Thoracic aorta (tissue), 2 donors: ENCODE results near the gene COL6A5. TPM values are rescaled to one million over a fixed set of nuclear protein-coding genes. Genes with fewer than 3 reads are reported as not detected.
"Not testable (repeated sequence)": the region's sequence is repeated elsewhere in the genome, so short reads cannot be mapped to it uniquely, and the experiment has no call there.

ENCODE experiments used
- ATAC-seq: fragments of 150-250 bp; one replicate; pipeline ENCODE4 v1.8.0; 2017; ENCODE audit warnings: low read depth; ENCODE audit not compliant: insufficient number of reproducible peaks, low FRiP score
- DNase-seq: peaks from one replicate; pipeline ENCODE4 v3.0.0-alpha.2; 2020; ENCODE audit warnings: low spot score
- H3K27ac ChIP-seq, 2 donors: fragments of 200-600 bp; sonication (generic); 1 replicate in 1 of 2; 2 replicates in 1 of 2; pipeline ENCODE4 v1.5.1; 2016; ENCODE audit warnings: mild to moderate bottlenecking in 2 of 2, moderate library complexity in 2 of 2
- H3K27me3 ChIP-seq: fragments of 200-600 bp; sonication (generic); replicated peaks from 2 replicates; pipeline ENCODE4 v1.6.0; 2016; ENCODE audit warnings: mild to moderate bottlenecking; ENCODE audit not compliant: insufficient read depth
- H3K36me3 ChIP-seq: fragments of 200-600 bp; sonication (generic); one replicate; pipeline ENCODE4 v1.5.1; 2016
- H3K4me1 ChIP-seq, 2 donors: fragments of 200-600 bp; sonication (generic); 1 replicate in 1 of 2; 2 replicates in 1 of 2; pipeline versions ENCODE4 v1.5.1 to v1.6.0; 2016; ENCODE audit warnings: low read depth in 2 of 2, mild to moderate bottlenecking in 1 of 2; ENCODE audit not compliant: control insufficient read depth in 1 of 2
- H3K4me3 ChIP-seq: fragments of 200-600 bp; sonication (generic); 2 replicates; pipeline ENCODE4 v1.5.1; 2016; ENCODE audit warnings: mild to moderate bottlenecking
- H3K9me3 ChIP-seq: fragments of 200-600 bp; sonication (generic); 2 replicates; pipeline ENCODE4 v1.5.1; 2016
- total RNA-seq, 2 donors: library from RNA; depleted of rRNA; stranded (reverse); fragments of >200 nt; gene quantifications; one replicate each; pipeline versions ENCODE4 v1.1.0 to v1.2.3, GENCODE V29; 2016
- TF ChIP-seq, protein P1 (sequence below): fragments of 200-600 bp; sonication (generic); IDR thresholded peaks from one replicate; pipeline ENCODE4 v1.5.1; 2019; ENCODE audit warnings: antibody characterized with exemption

COL6A5 gene
- total RNA-seq, 2 donors from 2014 or later: not detected

DNA sequence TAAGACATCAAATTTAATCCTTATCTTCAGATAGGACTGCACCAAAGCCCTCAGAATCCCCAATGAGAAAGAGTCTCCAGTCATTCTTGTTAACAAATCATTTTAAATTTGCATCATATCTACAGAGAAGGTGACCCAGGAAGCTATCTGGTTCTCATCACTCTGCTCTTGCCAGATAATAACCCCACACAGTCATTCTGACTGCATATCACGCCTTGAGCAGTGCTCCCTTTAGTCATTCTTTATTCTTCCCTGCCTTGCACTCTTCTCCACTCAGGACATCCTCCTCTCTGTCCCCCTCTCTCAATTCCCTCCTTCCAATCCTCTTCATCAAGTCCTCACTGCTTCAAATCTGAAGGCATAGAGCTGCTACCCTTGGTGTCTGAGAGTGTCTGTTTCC is 87.8 kb downstream of the COL6A5 start:
- DNase-seq (no peak), ATAC-seq (no peak)
- H3K4me3 ChIP-seq: no peak overlapping the region
- H3K27me3 ChIP-seq: no peaks in the 10 kb centered on the region
- H3K27ac ChIP-seq: no peak overlapping the region
- H3K36me3 ChIP-seq: no peaks in the 10 kb centered on the region
- TF ChIP-seq, protein P1, sequence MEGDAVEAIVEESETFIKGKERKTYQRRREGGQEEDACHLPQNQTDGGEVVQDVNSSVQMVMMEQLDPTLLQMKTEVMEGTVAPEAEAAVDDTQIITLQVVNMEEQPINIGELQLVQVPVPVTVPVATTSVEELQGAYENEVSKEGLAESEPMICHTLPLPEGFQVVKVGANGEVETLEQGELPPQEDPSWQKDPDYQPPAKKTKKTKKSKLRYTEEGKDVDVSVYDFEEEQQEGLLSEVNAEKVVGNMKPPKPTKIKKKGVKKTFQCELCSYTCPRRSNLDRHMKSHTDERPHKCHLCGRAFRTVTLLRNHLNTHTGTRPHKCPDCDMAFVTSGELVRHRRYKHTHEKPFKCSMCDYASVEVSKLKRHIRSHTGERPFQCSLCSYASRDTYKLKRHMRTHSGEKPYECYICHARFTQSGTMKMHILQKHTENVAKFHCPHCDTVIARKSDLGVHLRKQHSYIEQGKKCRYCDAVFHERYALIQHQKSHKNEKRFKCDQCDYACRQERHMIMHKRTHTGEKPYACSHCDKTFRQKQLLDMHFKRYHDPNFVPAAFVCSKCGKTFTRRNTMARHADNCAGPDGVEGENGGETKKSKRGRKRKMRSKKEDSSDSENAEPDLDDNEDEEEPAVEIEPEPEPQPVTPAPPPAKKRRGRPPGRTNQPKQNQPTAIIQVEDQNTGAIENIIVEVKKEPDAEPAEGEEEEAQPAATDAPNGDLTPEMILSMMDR: no peak
- no peaks in the 10 kb centered on the region for H3K9me3 ChIP-seq
- H3K4me1 ChIP-seq: no peaks in the 10 kb centered on the region

DNA sequence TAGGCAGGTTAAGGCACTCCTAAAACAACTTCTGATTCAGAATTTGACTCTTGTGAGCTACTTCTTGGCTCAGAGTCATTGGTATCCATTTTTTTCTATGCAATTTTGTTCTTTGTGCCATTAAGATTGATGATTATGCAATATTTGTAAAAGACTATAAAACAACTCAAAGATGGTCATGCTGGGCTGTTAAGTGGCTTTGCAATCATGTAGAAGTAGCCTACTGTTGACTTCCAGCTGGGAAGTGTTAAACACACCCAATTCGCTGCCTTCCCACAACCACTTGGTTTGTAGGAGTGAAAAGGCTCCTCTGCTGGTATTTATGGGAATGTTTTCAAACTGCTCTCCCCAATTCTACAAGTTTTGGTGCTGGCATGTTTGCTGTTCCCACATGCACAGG is 96.8 kb downstream of the COL6A5 start:
- no peak overlapping the region for H3K4me3 ChIP-seq
- no peaks in the 10 kb centered on the region for H3K27me3 ChIP-seq
- H3K36me3 ChIP-seq: no peaks in the 10 kb centered on the region
- TF ChIP-seq, protein P1: no peak
- ATAC-seq: no peak
- no peak for DNase-seq
- H3K4me1 ChIP-seq: no peaks in the 10 kb centered on the region
- H3K9me3 ChIP-seq: no peaks in the 10 kb centered on the region
- no peak overlapping the region for H3K27ac ChIP-seq

DNA sequence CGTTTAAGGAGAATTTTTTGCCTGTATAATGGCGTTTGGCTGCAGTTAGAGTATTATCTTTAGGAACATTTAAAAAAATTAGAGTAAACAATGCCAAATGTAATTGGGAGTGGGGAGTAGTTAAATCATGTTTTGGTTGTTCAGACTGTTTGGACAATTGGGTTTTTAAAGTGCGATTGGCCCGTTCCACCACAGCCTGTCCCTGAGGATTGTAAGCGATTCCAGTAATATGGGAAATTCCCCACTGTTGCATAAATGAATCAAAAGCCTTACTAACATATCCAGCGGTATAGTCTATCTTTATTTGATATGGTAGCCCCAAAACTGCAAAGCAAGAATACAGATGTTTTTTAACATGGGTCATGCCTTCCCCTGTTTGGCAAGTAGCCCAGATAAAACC is 101.4 kb downstream of the COL6A5 start:
- H3K27ac ChIP-seq, ATAC-seq, H3K36me3 ChIP-seq, DNase-seq, H3K4me3 ChIP-seq, H3K9me3 ChIP-seq, H3K4me1 ChIP-seq, H3K27me3 ChIP-seq: not testable (repeated sequence)

DNA sequence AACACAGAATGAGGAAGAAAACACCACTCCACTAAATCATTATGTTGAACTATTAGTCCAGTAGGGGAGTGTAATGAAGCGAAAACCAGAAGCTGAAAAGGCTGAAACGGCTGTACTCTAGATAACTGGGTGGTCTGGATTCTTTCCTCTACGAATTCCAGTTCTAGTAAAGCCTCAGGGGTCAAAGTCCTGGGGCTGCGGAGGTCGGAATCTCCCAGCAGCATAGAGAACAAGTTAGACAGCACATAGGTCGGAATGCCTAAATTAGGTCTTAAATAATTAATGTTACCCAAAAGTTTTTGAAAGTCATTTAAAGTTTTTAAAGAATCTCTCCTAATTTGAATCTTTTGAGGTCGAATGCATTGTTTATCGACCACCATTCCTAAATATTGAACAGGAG is 102.7 kb downstream of the COL6A5 start:
- H3K27me3 ChIP-seq, H3K36me3 ChIP-seq, H3K27ac ChIP-seq, DNase-seq, H3K4me3 ChIP-seq, H3K9me3 ChIP-seq, ATAC-seq, H3K4me1 ChIP-seq: not testable (repeated sequence)

DNA sequence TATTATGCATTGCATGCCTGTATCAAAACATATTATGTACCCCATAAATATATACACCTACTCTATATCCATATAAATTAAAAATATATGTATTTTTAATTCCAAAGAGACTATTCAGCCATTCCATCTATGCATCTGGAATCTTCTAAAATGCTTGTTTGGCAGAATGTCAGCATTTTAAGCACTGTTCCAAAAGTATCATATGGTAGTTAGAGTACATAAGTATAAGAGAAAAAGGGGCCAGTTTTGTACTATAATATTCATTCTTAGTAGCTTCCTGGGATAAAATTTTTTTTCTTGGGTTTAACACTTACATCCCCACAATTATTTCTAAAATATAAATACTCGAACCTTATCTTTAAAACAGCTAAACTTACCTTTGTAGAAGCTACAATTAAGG is 111.1 kb downstream of the COL6A5 start:
- no peaks in the 10 kb centered on the region for H3K27me3 ChIP-seq
- H3K9me3 ChIP-seq: no peaks in the 10 kb centered on the region
- DNase-seq: no peak
- TF ChIP-seq, protein P1: no peak
- no peak for ATAC-seq
- H3K36me3 ChIP-seq: no peaks in the 10 kb centered on the region
- no peak overlapping the region for H3K27ac ChIP-seq
- H3K4me3 ChIP-seq: no peak overlapping the region
- no peaks in the 10 kb centered on the region for H3K4me1 ChIP-seq

DNA sequence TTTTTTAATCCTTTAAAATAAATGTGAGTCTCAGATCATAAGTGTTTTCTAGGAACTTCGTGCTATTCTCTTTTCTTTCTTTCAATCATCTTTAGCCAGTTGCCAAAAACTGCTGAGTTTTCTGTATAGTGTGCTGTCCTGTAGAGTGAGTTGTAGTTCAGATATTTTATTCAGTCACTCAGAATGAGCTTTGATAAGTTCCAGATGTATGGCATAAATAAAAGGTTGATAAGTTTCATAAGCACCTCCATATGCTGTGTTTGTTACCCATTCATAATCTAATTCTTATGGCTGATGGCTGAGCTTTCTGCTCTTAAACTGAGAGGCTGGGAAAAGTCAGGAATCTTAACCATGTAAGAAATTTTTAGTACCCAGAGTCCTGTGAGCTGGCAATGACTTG is 112.2 kb downstream of the COL6A5 start:
- DNase-seq: no peak
- Histone ChIP-seq H3K4me1 (no peaks in the 10 kb centered on the region), H3K27me3 (no peaks in the 10 kb centered on the region), H3K27ac (no peak overlapping the region), H3K9me3 (no peaks in the 10 kb centered on the region), H3K4me3 (no peak overlapping the region), H3K36me3 (no peaks in the 10 kb centered on the region)
- no peak for ATAC-seq
- TF ChIP-seq, protein P1: no peak
